DMS 273 (cell line): Measurements from ENCODE around the gene DNAJC7.
A peak's percentile ranks its signal among the peaks of the same experiment; 100 is the strongest.
"Not testable (repeated sequence)": the region's sequence is repeated elsewhere in the genome, so short reads cannot be mapped to it uniquely, and the experiment has no call there.

ENCODE experiments used
- DNase-seq: peaks from one replicate; lab custom pipeline; 2025; ENCODE audit not compliant: unreplicated experiment; lab: John Stamatoyannopoulos, UW

DNAJC7 gene

GRCh38 chr17:42041619-42042018 lies 24.4 kb upstream of the DNAJC7 start:
- DNase-seq: no peak

- no peak for DNase-seq
These were observed 23.6 kb upstream of the DNAJC7 start for GRCh38 chr17:42040818-42041217.

- no peak for DNase-seq
These were observed 22.8 kb upstream of the DNAJC7 start for GRCh38 chr17:42039794-42040763.

- DNase-seq: no peak
These were observed 21.2 kb upstream of the DNAJC7 start for GRCh38 chr17:42038221-42038973.

- DNase-seq: peak; percentile 65
These were observed 16.8 kb upstream of the DNAJC7 start for GRCh38 chr17:42034059-42034458.

- DNase-seq: no peak
These were observed 14.3 kb upstream of the DNAJC7 start for GRCh38 chr17:42031584-42031983.

GRCh38 chr17:42028791-42029127 lies 11.5 kb upstream of the DNAJC7 start:
- DNase-seq: no peak

GRCh38 chr17:42027961-42028790 lies 10.9 kb upstream of the DNAJC7 start:
- DNase-seq: peak; percentile 53

- no peak for DNase-seq
These were observed 10.3 kb upstream of the DNAJC7 start for GRCh38 chr17:42027590-42027889.

GRCh38 chr17:42026857-42027589 lies 9.8 kb upstream of the DNAJC7 start:
- DNase-seq: peak; percentile 60

- DNase-seq: no peak
These were observed 8.7 kb upstream of the DNAJC7 start for GRCh38 chr17:42025936-42026335.

GRCh38 chr17:42025191-42025579 lies 7.9 kb upstream of the DNAJC7 start:
- DNase-seq: no peak

- DNase-seq: no peak
These were observed 6.5 kb upstream of the DNAJC7 start for GRCh38 chr17:42023524-42024349.

- not testable (repeated sequence) for DNase-seq
These were observed 3.6 kb upstream of the DNAJC7 start for GRCh38 chr17:42020845-42021244.

- peak; percentile 97 for DNase-seq
These were observed 2.5 kb upstream of the DNAJC7 start, which contains the start of gene NKIRAS2 for GRCh38 chr17:42019509-42020404. NKIRAS2 (plus strand) TSS chr17:42020090; CDS start chr17:42021578, 1,488 bp downstream.

GRCh38 chr17:42018988-42019387 lies 1.7 kb upstream of the DNAJC7 start:
- DNase-seq: no peak

- DNase-seq: peak; percentile 42
These were observed 1.1 kb upstream of the DNAJC7 start for GRCh38 chr17:42018339-42018738.

- DNase-seq: no peak
These were observed 594 bp upstream of the DNAJC7 start for GRCh38 chr17:42017866-42018200.

- peak; percentile 49 for DNase-seq
These were observed 818 bp downstream of the DNAJC7 start for GRCh38 chr17:42016411-42016831.
